Gastrocnemius medialis (tissue), 4 donors: ENCODE measurements around the gene PDLIM3. TPM values are rescaled to one million over a fixed set of nuclear protein-coding genes. Genes with fewer than 3 reads are reported as not detected.
A peak's percentile ranks its signal among the peaks of the same experiment; 100 is the strongest.

Experiments used
- ATAC-seq, 2 donors: fragments of 150-250 bp; one replicate each; pipeline ENCODE4 v1.9.1; 2016
- DNase-seq, 2 donors: peaks; one replicate each; pipeline ENCODE4 v3.0.0-alpha.2; 2019
- H3K27ac ChIP-seq, 4 donors: fragments of 200-600 bp; sonication (generic); 1 replicate in 1 of 4; 2 replicates in 3 of 4; pipeline ENCODE4 v1.5.1; 2016 to 2018; ENCODE audit warnings: mild to moderate bottlenecking in 2 of 4, moderate library complexity in 1 of 4
- H3K27me3 ChIP-seq, 3 donors: fragments of 200-600 bp; sonication (generic) in 2 of 3; 1 replicate in 1 of 3; 2 replicates in 2 of 3; pipeline versions ENCODE4 v1.5.1 to v1.6.0; 2016 to 2019; ENCODE audit warnings: mild to moderate bottlenecking in 1 of 3, moderate library complexity in 1 of 3
- H3K36me3 ChIP-seq, 2 donors: fragments of 200-600 bp; sonication (generic) in 1 of 2; one replicate each; pipeline ENCODE4 v1.5.1; 2017 to 2018
- H3K4me1 ChIP-seq, 2 donors: fragments of 200-600 bp; sonication (generic) in 1 of 2; one replicate each; pipeline ENCODE4 v1.5.1; 2016 to 2017; ENCODE audit warnings: mild to moderate bottlenecking in 2 of 2
- H3K4me3 ChIP-seq, 4 donors: fragments of 200-600 bp; sonication (generic) in 3 of 4; 1 replicate in 1 of 4; 2 replicates in 3 of 4; pipeline ENCODE4 v1.5.1; 2016 to 2019; ENCODE audit warnings: mild to moderate bottlenecking in 2 of 4
- H3K9me3 ChIP-seq, 3 donors: fragments of 200-600 bp; sonication (generic) in 2 of 3; 1 replicate in 1 of 3; 2 replicates in 2 of 3; pipeline ENCODE4 v1.5.1; 2016 to 2019
- CTCF ChIP-seq, 5 experiments: fragments of 450-650 bp in 3 of 5; fragments of 200-600 bp in 2 of 5; sonication (generic) in 2 of 5; IDR thresholded peaks in 4 of 5; conservative IDR thresholded peaks in 1 of 5; 1 replicate in 4 of 5; 2 replicates in 1 of 5; pipeline ENCODE4 v1.5.1; 2016 to 2019; ENCODE audit warnings: antibody characterized with exemption in 5 of 5, mild to moderate bottlenecking in 3 of 5, moderate library complexity in 3 of 5
- POLR2A ChIP-seq, 2 donors: fragments of 450-650 bp; IDR thresholded peaks; one replicate each; pipeline ENCODE4 v1.6.1; 2017; ENCODE audit warnings: antibody characterized with exemption in 2 of 2, mild to moderate bottlenecking in 2 of 2, moderate library complexity in 2 of 2
- in situ Hi-C, 4 donors: fragments of 200-750 bp; cut with MboI; loops; one replicate each; pipeline versions ENCODE4 v1.15.0 to v1.8.0; 2017; ENCODE audit warnings: low sequenced_read_pairs in 4 of 4
- intact Hi-C: fragments of 100-400 bp; cut with DNase I; formaldehyde crosslinking; loops from one replicate; pipeline ENCODE4 v1.15.1; 2023; ENCODE audit warnings: low total_unique reads
- total RNA-seq, 4 donors: library from RNA; depleted of rRNA; stranded (reverse); fragments of >200 nt; gene quantifications; one replicate each; pipeline versions ENCODE4 v1.1.0 to v1.2.3, GENCODE V29; 2016

Gene PDLIM3
- total RNA-seq, 4 donors from 2014 or later, result 1,062 to 7,224 (median 2,598) TPM

GRCh38 chr4:185535612-185536410 lies 504 bp upstream of the PDLIM3 start:
- H3K27ac ChIP-seq, result peak overlapping the region; percentile 89 to 98 (median 96)
- in situ Hi-C loops (no loop called here), intact Hi-C loops (loop anchor here (1.0 to 10.0 kb wide), 3 partner anchors 31 to 1191 kb away; no protein-coding TSS in a partner anchor)
- DNase-seq (peak; percentile 81 to 92), ATAC-seq (peak; percentile 61 to 66)
- no peak for TF ChIP-seq POLR2A (IDR thresholded peaks at IDR 0.05)
- TF ChIP-seq CTCF (IDR thresholded peaks at IDR 0.05 in 4 of 5, conservative IDR thresholded peaks at IDR 0.05 in 1 of 5), result no peak
- peaks cover 0 to 3% of the 10 kb centered on the region in 2 donors for H3K36me3 ChIP-seq
- H3K4me3 ChIP-seq, result peak overlapping the region; percentile 74 to 81 (median 80)
- peaks cover 18 to 26% of the 10 kb centered on the region in 2 donors for H3K4me1 ChIP-seq
- H3K27me3 ChIP-seq, result no peaks in the 10 kb centered on the region
- H3K9me3 ChIP-seq, result no peaks in the 10 kb centered on the region

- TF ChIP-seq CTCF (IDR thresholded peaks at IDR 0.05 in 4 of 5, conservative IDR thresholded peaks at IDR 0.05 in 1 of 5), result no peak
- TF ChIP-seq POLR2A (IDR thresholded peaks at IDR 0.05), result no peak
- intact Hi-C loops, result loop anchor here (10.0 kb wide), 1 partner anchor 1190 kb away; no protein-coding TSS in a partner anchor
- H3K9me3 ChIP-seq, result no peaks in the 10 kb centered on the region
- peak overlapping the region; percentile 74 to 81 (median 80) for H3K4me3 ChIP-seq
- DNase-seq, result peak in 1 of 2 donors; percentile 55
- no peaks in the 10 kb centered on the region for H3K27me3 ChIP-seq
- H3K27ac ChIP-seq, result peak overlapping the region; percentile 89 to 98 (median 96)
- peak in 1 of 2 donors; percentile 12 for ATAC-seq
- peaks cover 31 to 40% of the 10 kb centered on the region in 2 donors for H3K4me1 ChIP-seq
- in situ Hi-C loops, result no loop called here
- peaks cover 0 to 13% of the 10 kb centered on the region in 2 donors for H3K36me3 ChIP-seq
Measured at GRCh38 chr4:185534511-185534865, 819 bp downstream of the PDLIM3 start.

GRCh38 chr4:185532795-185533324 lies 2.4 kb downstream of the PDLIM3 start:
- TF ChIP-seq POLR2A (IDR thresholded peaks at IDR 0.05) (peak; percentile 74 to 84), CTCF (IDR thresholded peaks at IDR 0.05 in 4 of 5, conservative IDR thresholded peaks at IDR 0.05 in 1 of 5) (no peak)
- ATAC-seq (peak; percentile 40 to 55), DNase-seq (peak in 1 of 2 donors; percentile 45)
- in situ Hi-C loops, result no loop called here
- Histone ChIP-seq H3K4me1 (peaks cover 41 to 56% of the 10 kb centered on the region in 2 donors), H3K27ac (peak overlapping the region; percentile 89 to 98 (median 96)), H3K27me3 (no peaks in the 10 kb centered on the region), H3K9me3 (no peaks in the 10 kb centered on the region), H3K36me3 (peaks cover 0 to 28% of the 10 kb centered on the region in 2 donors), H3K4me3 (peak overlapping the region; percentile 74 to 81 (median 80))
- intact Hi-C loops, result loop anchor here (2.0 to 10.0 kb wide), 2 partner anchors 44 to 1188 kb away; no protein-coding TSS in a partner anchor

- peak overlapping the region; percentile 74 to 81 (median 80) for H3K4me3 ChIP-seq
- intact Hi-C loops (loop anchor here (2.0 to 10.0 kb wide), 2 partner anchors 45 to 1187 kb away; no protein-coding TSS in a partner anchor), in situ Hi-C loops (no loop called here)
- H3K9me3 ChIP-seq, result no peaks in the 10 kb centered on the region
- no peaks in the 10 kb centered on the region for H3K27me3 ChIP-seq
- TF ChIP-seq CTCF (IDR thresholded peaks at IDR 0.05 in 4 of 5, conservative IDR thresholded peaks at IDR 0.05 in 1 of 5) (no peak), POLR2A (IDR thresholded peaks at IDR 0.05) (no peak)
- DNase-seq (peak in 1 of 2 donors; percentile 65), ATAC-seq (peak; percentile 28 to 53)
- peaks cover 45 to 62% of the 10 kb centered on the region in 2 donors for H3K4me1 ChIP-seq
- peaks cover 0 to 28% of the 10 kb centered on the region in 2 donors for H3K36me3 ChIP-seq
- peak overlapping the region; percentile 89 to 98 (median 96) for H3K27ac ChIP-seq
Measured at GRCh38 chr4:185532293-185532692, 3.0 kb downstream of the PDLIM3 start.
